CD14-positive monocyte (primary cell): ENCODE data around the gene PODXL2. TPM values are rescaled to one million over a fixed set of nuclear protein-coding genes. Genes with fewer than 3 reads are reported as not detected.

ENCODE experiments used
- DNase-seq, 3 donors: peaks; one replicate each; pipeline ENCODE4 v3.0.0-alpha.2; 2011 to 2022
- H2AFZ ChIP-seq: 2 replicates; pipeline ENCODE4 v1.6.0; 2012; ENCODE audit warnings: mild to moderate bottlenecking, low read depth, low read length, inconsistent platforms; ENCODE audit not compliant: insufficient read depth, poor library complexity, severe bottlenecking
- H3K27ac ChIP-seq, 2 donors: 1 replicate in 1 of 2; 2 replicates in 1 of 2; pipeline ENCODE4 v1.5.1; 2012 to 2013; ENCODE audit warnings: low read length in 2 of 2, control low read depth in 1 of 2, inconsistent platforms in 1 of 2, low read depth in 1 of 2, mild to moderate bottlenecking in 1 of 2
- H3K27me3 ChIP-seq, 2 donors: one replicate each; pipeline versions ENCODE4 v1.6.0 to v1.6.1; 2011 to 2013; ENCODE audit warnings: low read length in 2 of 2; ENCODE audit not compliant: control insufficient read depth in 2 of 2, insufficient read depth in 2 of 2
- H3K36me3 ChIP-seq, 2 donors: replicated peaks in 1 of 2; 1 replicate in 1 of 2; 2 replicates in 1 of 2; pipeline versions ENCODE4 v1.5.1 to v1.6.1; 2012 to 2013; ENCODE audit warnings: low read length in 2 of 2, control low read depth in 1 of 2, inconsistent platforms in 1 of 2, mild to moderate bottlenecking in 1 of 2; ENCODE audit not compliant: insufficient read depth in 2 of 2, control insufficient read depth in 1 of 2
- H3K4me1 ChIP-seq, 2 donors: 1 replicate in 1 of 2; 2 replicates in 1 of 2; pipeline versions ENCODE4 v1.5.1 to v1.6.1; 2012 to 2013; ENCODE audit warnings: low read length in 2 of 2, control low read depth in 1 of 2, inconsistent platforms in 1 of 2, mild to moderate bottlenecking in 1 of 2, moderate library complexity in 1 of 2; ENCODE audit not compliant: insufficient read depth in 2 of 2, control insufficient read depth in 1 of 2
- H3K4me2 ChIP-seq: replicated peaks from 2 replicates; pipeline ENCODE3; 2012; ENCODE audit warnings: low read length, moderate library complexity, mild to moderate bottlenecking; ENCODE audit not compliant: poor library complexity, severe bottlenecking; ENCODE audit errors: extremely low read depth
- H3K4me3 ChIP-seq, 3 experiments: fragments of 200-600 bp in 1 of 3; sonication (generic) in 1 of 3; replicated peaks in 1 of 3; 1 replicate in 2 of 3; 2 replicates in 1 of 3; pipeline ENCODE4 v1.5.1; 2011 to 2013; ENCODE audit warnings: low read length in 3 of 3, mild to moderate bottlenecking in 3 of 3, control low read depth in 2 of 3, low read depth in 2 of 3, inconsistent platforms in 1 of 3, moderate library complexity in 1 of 3
- H3K79me2 ChIP-seq: 2 replicates; pipeline ENCODE4 v1.6.0; 2012; ENCODE audit warnings: mild to moderate bottlenecking, control low read depth, inconsistent platforms, low read length, moderate library complexity; ENCODE audit not compliant: insufficient read depth
- H3K9ac ChIP-seq: 2 replicates; pipeline ENCODE4 v1.6.0; 2017; ENCODE audit warnings: low read length, mild to moderate bottlenecking; ENCODE audit not compliant: insufficient read depth, poor library complexity, severe bottlenecking
- H3K9me3 ChIP-seq, 2 donors: replicated peaks in 1 of 2; 1 replicate in 1 of 2; 2 replicates in 1 of 2; pipeline versions ENCODE4 v1.5.1 to v1.6.1; 2012 to 2013; ENCODE audit warnings: low read length in 2 of 2, control low read depth in 1 of 2; ENCODE audit not compliant: control insufficient read depth in 1 of 2, insufficient read depth in 1 of 2
- H4K20me1 ChIP-seq: 2 replicates; pipeline ENCODE4 v1.6.0; 2012; ENCODE audit warnings: mild to moderate bottlenecking, low read length, control low read depth, moderate library complexity; ENCODE audit not compliant: insufficient read depth
- H3K27ac Mint-ChIP-seq, 7 donors: one replicate each; pipeline ENCODE4 v1.8.0; 2020; ENCODE audit warnings: mild to moderate bottlenecking in 7 of 7, mixed read lengths in 7 of 7, moderate library complexity in 6 of 7, inconsistent platforms in 2 of 7
- H3K27me3 Mint-ChIP-seq, 3 donors: one replicate each; pipeline ENCODE4 v1.8.0; 2021 to 2022; ENCODE audit warnings: low read depth in 3 of 3, mild to moderate bottlenecking in 3 of 3, mixed read lengths in 3 of 3, moderate library complexity in 3 of 3, inconsistent platforms in 1 of 3
- H3K36me3 Mint-ChIP-seq, 2 donors: one replicate each; pipeline ENCODE4 v1.8.0; 2020; ENCODE audit warnings: mixed read lengths in 2 of 2, inconsistent platforms in 1 of 2, mild to moderate bottlenecking in 1 of 2
- H3K4me1 Mint-ChIP-seq: one replicate; pipeline ENCODE4 v1.8.0; 2020; ENCODE audit warnings: mild to moderate bottlenecking, mixed read lengths
- H3K4me3 Mint-ChIP-seq, 2 donors: one replicate each; pipeline ENCODE4 v1.8.0; 2020; ENCODE audit warnings: mild to moderate bottlenecking in 2 of 2, mixed read lengths in 2 of 2, moderate library complexity in 1 of 2
- H3K9me3 Mint-ChIP-seq, 7 donors: one replicate each; pipeline ENCODE4 v1.8.0; 2020 to 2022; ENCODE audit warnings: mixed read lengths in 7 of 7, mild to moderate bottlenecking in 6 of 7, moderate library complexity in 6 of 7, inconsistent platforms in 2 of 7
- WGBS: methylation state at CpG from one replicate; pipeline ENCODE4 v1.1.5; 2013; ENCODE audit warnings: missing lambda C conversion rate; ENCODE audit not compliant: insufficient coverage; 5-methylcytosine and 5-hydroxymethylcytosine counted together
- intact Hi-C, 2 donors: fragments of 100-400 bp; cut with micrococcal nuclease; formaldehyde crosslinking; loops; one replicate each; pipeline versions ENCODE4 v1.15.0 to v1.15.1; 2023
- polyA plus RNA-seq, 3 donors: library from polyadenylated mRNA; depleted of rRNA in 1 of 3; unstranded in 2 of 3; stranded (reverse) in 1 of 3; fragments of 300-500 nt in 2 of 3; fragments of >200 nt in 1 of 3; fragmentation: Illumina TruSeq in 2 of 3; gene quantifications; 1 replicate in 2 of 3; 2 replicates in 1 of 3; pipeline ENCODE4 v1.2.3, GENCODE V29; 2012 to 2021
- TF ChIP-seq, protein P1 (sequence below): fragments of 200-600 bp; IDR thresholded peaks from one replicate; pipeline ENCODE4 v1.8.0; 2022; ENCODE audit warnings: antibody characterized with exemption, mild to moderate bottlenecking

PODXL2 gene
- polyA plus RNA-seq, 3 donors = 0.33 to 0.64 (median 0.43) TPM

DNA sequence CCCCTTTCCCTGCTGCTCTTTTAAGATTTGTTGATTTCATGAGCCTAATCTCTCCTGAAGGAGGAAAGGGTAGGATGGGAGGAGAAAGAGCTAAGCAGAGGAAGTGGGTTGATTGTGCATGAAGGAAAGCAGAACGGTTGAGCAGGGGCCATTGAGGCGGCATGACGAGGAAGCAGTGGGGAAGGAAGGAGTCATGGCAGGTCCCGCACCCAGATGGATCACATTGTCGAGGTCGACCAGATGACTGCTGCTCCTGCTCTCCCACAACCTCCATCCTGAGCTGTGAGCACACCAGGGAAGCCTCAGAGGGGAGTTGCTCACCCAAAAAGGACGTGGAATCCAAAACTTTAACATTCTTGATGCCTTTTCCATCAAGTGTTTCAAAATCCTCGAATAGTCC is 86.5 kb downstream of the PODXL2 start:
- Mint-ChIP-seq H3K4me3 (no peak overlapping the region), H3K27ac (peak overlapping the region in 1 of 7 donors; percentile 54), H3K4me1 (peaks cover 12% of the 10 kb centered on the region), H3K9me3 (no peaks in the 10 kb centered on the region), H3K36me3 (peaks cover 0 to 8% of the 10 kb centered on the region in 2 donors), H3K27me3 (peaks cover 0 to 2% (median 0%) of the 10 kb centered on the region in 3 donors)
- Histone ChIP-seq H3K4me2 (no peak overlapping the region), H3K27ac (peak overlapping the region in 1 of 2 donors; percentile 13), H3K9me3 (no peaks in the 10 kb centered on the region), H3K9ac (no peak overlapping the region), H4K20me1 (no peaks in the 10 kb centered on the region), H3K79me2 (no peaks in the 10 kb centered on the region), H3K4me1 (peaks cover 8 to 17% of the 10 kb centered on the region in 2 donors), H3K27me3 (no peaks in the 10 kb centered on the region), H2AFZ (peak overlapping the region; percentile 51), H3K36me3 (no peaks in the 10 kb centered on the region), H3K4me3 (no peak overlapping the region)
- DNase-seq = peak; percentile 31 to 55 (median 32)
- 22% methylated on average over 6 of the region's 8 CpGs for WGBS
- intact Hi-C loops = no loop called here
- TF ChIP-seq, protein P1, sequence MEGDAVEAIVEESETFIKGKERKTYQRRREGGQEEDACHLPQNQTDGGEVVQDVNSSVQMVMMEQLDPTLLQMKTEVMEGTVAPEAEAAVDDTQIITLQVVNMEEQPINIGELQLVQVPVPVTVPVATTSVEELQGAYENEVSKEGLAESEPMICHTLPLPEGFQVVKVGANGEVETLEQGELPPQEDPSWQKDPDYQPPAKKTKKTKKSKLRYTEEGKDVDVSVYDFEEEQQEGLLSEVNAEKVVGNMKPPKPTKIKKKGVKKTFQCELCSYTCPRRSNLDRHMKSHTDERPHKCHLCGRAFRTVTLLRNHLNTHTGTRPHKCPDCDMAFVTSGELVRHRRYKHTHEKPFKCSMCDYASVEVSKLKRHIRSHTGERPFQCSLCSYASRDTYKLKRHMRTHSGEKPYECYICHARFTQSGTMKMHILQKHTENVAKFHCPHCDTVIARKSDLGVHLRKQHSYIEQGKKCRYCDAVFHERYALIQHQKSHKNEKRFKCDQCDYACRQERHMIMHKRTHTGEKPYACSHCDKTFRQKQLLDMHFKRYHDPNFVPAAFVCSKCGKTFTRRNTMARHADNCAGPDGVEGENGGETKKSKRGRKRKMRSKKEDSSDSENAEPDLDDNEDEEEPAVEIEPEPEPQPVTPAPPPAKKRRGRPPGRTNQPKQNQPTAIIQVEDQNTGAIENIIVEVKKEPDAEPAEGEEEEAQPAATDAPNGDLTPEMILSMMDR = no peak

DNA sequence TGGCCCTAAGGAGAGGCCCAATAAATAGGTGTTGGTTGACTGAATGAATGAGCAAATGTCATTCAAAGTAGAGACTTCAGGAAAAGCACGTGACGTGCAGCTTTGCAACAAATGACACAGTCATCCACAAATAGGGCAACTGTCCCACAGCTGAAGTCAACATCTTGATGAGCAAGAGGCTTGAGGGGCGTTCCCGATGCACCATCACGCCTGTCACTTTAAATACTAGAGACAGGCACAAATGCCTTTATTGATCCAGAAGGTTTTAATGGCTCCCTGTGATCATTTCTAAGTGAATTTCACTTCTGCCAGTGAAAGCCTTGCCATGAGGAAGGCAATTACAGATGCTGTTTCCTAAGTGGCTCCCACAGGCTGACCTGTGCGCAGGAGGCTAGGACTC is 87.4 kb downstream of the PODXL2 start:
- H3K4me1 Mint-ChIP-seq = peaks cover 12% of the 10 kb centered on the region
- H3K36me3 Mint-ChIP-seq = peaks cover 0 to 8% of the 10 kb centered on the region in 2 donors
- H3K4me3 Mint-ChIP-seq = no peak overlapping the region
- H2AFZ ChIP-seq = no peak overlapping the region
- TF ChIP-seq, protein P1 = no peak
- no peak overlapping the region for H3K4me2 ChIP-seq
- H4K20me1 ChIP-seq = no peaks in the 10 kb centered on the region
- no peaks in the 10 kb centered on the region for H3K9me3 ChIP-seq
- peaks cover 0 to 2% (median 0%) of the 10 kb centered on the region in 3 donors for H3K27me3 Mint-ChIP-seq
- H3K27me3 ChIP-seq = no peaks in the 10 kb centered on the region
- H3K79me2 ChIP-seq = no peaks in the 10 kb centered on the region
- peaks cover 8 to 17% of the 10 kb centered on the region in 2 donors for H3K4me1 ChIP-seq
- H3K9me3 Mint-ChIP-seq = no peaks in the 10 kb centered on the region
- H3K27ac ChIP-seq = no peak overlapping the region
- H3K9ac ChIP-seq = no peak overlapping the region
- intact Hi-C loops = no loop called here
- no peak for DNase-seq
- no peak overlapping the region for H3K4me3 ChIP-seq
- no peaks in the 10 kb centered on the region for H3K36me3 ChIP-seq
- peak overlapping the region in 1 of 7 donors; percentile 26 for H3K27ac Mint-ChIP-seq
- 98% methylated on average over 4 of the region's 6 CpGs for WGBS
